ENCODE data around the gene VPS4A. TPM values are rescaled to one million over a fixed set of nuclear protein-coding genes. Genes with fewer than 3 reads are reported as not detected.

VPS4A gene
- total RNA-seq, 1 experiment from 2014 or later = 42.2 TPM

DNA sequence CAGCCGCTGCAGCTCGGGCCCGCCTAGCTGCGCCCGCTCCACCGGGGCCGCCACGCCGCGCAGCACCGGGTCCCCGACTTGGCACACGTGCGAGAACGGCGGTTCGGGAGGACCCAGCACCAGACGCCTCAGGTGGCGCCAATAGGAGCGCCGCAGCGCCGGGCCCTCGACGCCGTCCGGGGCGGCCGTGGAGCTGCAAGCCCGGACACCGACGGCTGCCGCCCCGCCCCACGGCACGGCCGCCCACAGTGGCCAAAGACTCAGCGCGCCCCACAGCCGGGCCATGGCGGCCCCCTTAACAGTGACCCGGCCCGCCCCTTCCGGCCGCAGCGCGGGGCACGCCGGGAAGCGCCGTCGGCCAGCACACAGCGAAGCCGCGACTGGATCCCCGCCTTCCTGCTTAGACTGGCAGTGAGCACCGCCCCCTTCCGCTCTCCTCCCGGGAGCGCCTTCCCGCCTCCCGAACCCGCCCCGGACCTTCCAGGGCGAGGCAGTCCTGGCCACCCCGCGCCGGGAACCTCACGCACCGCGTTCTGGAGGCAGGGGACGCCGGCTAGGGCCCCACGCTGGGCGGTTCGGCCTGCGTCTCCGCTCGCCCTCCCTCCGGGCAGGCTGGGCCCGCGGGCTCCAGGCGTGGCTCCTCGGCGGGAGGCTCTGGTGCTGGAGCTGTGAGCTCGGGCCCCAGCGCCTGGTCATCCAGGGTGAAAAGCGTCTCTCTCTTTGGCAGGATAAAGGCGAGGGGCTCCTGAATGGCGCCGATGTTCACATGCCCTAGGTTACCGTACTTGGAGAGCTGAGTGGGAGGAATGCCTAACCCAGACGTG, 19.3 kb downstream of the VPS4A start, which contains the start of gene PDF (continued):
- TF ChIP-seq ZFX (IDR thresholded peaks at IDR 0.05) = peak; percentile 65; the same call in 1 of the 2 replicates
- peak; percentile 69; the same call in 1 of the 2 replicates for TF ChIP-seq ELF1 (IDR thresholded peaks at IDR 0.05; ENCODE audit: borderline replicate concordance, low read depth)
- TF ChIP-seq FOSL1 (IDR thresholded peaks at IDR 0.05; ENCODE audit: low read depth) = no peak; the same call in 1 of the 2 replicates
- peak; percentile 49; the same call in 1 of the 2 replicates for TF ChIP-seq JUND (IDR thresholded peaks at IDR 0.05)
- TF ChIP-seq POLR2A (IDR thresholded peaks at IDR 0.05; ENCODE audit: borderline replicate concordance, extremely low read depth, insufficient read depth, insufficient read length) = peak; percentile 58

DNA sequence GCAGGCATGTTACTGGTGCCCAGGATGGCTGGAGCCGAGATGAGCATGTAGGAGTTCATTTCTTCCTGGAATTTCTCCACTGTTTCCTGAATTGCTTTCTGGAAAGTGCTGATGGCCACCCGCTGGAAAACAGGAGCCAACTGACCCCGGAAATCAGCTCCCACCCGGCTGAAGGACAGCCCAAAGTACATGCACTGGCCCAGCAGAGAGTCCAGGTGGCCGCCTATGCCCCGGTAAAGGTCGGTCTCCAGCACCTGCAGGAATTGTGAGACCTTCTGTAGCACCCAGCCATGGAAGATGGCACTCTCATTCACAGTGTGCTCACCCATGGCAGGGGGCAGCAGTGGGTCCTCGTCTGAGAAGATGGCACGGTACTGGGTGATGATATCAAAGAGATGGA, 23.5 kb downstream of the VPS4A start:
- no TSS peak for BruUV-seq (replicated peaks)
- ATAC-seq (no peak), DNase-seq (ENCODE audit: low read depth, low spot score) (no peak)
- ChIA-PET POLR2A (no interaction called here), RAD21 (ENCODE audit: low non-redundant PET in 1 of 2, low total read pairs in 2 of 2, uncharacterized antibody in 2 of 2, unreplicated experiment in 2 of 2) (no interaction called here), CTCF (no interaction called here)
- no peaks in the 10 kb centered on the region for H4K20me1 ChIP-seq (ENCODE audit: insufficient read depth)
- H3K9me2 ChIP-seq (ENCODE audit: insufficient read depth) = no peaks in the 10 kb centered on the region
- peaks cover 12 to 29% of the 10 kb centered on the region in 2 experiments for H3K4me1 ChIP-seq (ENCODE audit: control insufficient read depth in 1 of 2, insufficient read depth in 2 of 2, low read length in 2 of 2)
- TF ChIP-seq ZNF274 (IDR thresholded peaks at IDR 0.05; ENCODE audit: low read depth, low read length) = no peak
- no peak for TF ChIP-seq EGR1 (IDR thresholded peaks at IDR 0.05; ENCODE audit: low read depth)
- no peak for TF ChIP-seq TCF7L2 (IDR thresholded peaks at IDR 0.05; ENCODE audit: borderline replicate concordance, extremely low read depth, insufficient read depth, insufficient read length)
- no peak for TF ChIP-seq EZH2phosphoT487 (IDR thresholded peaks at IDR 0.05; ENCODE audit: borderline replicate concordance)
- no peak for TF ChIP-seq ELF1 (IDR thresholded peaks at IDR 0.05; ENCODE audit: borderline replicate concordance, low read depth)
- TF ChIP-seq JUND (IDR thresholded peaks at IDR 0.05) = no peak
- TF ChIP-seq, protein P1, sequence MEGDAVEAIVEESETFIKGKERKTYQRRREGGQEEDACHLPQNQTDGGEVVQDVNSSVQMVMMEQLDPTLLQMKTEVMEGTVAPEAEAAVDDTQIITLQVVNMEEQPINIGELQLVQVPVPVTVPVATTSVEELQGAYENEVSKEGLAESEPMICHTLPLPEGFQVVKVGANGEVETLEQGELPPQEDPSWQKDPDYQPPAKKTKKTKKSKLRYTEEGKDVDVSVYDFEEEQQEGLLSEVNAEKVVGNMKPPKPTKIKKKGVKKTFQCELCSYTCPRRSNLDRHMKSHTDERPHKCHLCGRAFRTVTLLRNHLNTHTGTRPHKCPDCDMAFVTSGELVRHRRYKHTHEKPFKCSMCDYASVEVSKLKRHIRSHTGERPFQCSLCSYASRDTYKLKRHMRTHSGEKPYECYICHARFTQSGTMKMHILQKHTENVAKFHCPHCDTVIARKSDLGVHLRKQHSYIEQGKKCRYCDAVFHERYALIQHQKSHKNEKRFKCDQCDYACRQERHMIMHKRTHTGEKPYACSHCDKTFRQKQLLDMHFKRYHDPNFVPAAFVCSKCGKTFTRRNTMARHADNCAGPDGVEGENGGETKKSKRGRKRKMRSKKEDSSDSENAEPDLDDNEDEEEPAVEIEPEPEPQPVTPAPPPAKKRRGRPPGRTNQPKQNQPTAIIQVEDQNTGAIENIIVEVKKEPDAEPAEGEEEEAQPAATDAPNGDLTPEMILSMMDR (IDR thresholded peaks at IDR 0.05 in 2 of 3, conservative IDR thresholded peaks at IDR 0.05 in 1 of 3; ENCODE audit: borderline replicate concordance in 1 of 3, insufficient read depth in 1 of 3, low read depth in 2 of 3, low read length in 2 of 3) = no peak
- TF ChIP-seq, protein P2, sequence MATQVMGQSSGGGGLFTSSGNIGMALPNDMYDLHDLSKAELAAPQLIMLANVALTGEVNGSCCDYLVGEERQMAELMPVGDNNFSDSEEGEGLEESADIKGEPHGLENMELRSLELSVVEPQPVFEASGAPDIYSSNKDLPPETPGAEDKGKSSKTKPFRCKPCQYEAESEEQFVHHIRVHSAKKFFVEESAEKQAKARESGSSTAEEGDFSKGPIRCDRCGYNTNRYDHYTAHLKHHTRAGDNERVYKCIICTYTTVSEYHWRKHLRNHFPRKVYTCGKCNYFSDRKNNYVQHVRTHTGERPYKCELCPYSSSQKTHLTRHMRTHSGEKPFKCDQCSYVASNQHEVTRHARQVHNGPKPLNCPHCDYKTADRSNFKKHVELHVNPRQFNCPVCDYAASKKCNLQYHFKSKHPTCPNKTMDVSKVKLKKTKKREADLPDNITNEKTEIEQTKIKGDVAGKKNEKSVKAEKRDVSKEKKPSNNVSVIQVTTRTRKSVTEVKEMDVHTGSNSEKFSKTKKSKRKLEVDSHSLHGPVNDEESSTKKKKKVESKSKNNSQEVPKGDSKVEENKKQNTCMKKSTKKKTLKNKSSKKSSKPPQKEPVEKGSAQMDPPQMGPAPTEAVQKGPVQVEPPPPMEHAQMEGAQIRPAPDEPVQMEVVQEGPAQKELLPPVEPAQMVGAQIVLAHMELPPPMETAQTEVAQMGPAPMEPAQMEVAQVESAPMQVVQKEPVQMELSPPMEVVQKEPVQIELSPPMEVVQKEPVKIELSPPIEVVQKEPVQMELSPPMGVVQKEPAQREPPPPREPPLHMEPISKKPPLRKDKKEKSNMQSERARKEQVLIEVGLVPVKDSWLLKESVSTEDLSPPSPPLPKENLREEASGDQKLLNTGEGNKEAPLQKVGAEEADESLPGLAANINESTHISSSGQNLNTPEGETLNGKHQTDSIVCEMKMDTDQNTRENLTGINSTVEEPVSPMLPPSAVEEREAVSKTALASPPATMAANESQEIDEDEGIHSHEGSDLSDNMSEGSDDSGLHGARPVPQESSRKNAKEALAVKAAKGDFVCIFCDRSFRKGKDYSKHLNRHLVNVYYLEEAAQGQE (IDR thresholded peaks at IDR 0.05; ENCODE audit: low read depth) = no peak
- TF ChIP-seq EZH2 (IDR thresholded peaks at IDR 0.05) = no peak
- no peak for TF ChIP-seq RAD21 (IDR thresholded peaks at IDR 0.05; ENCODE audit: low read depth)
- TF ChIP-seq POLR2A (IDR thresholded peaks at IDR 0.05; ENCODE audit: borderline replicate concordance, extremely low read depth, insufficient read depth, insufficient read length) = no peak
- TF ChIP-seq ZFX (IDR thresholded peaks at IDR 0.05) = no peak
- no peak for TF ChIP-seq SP1 (IDR thresholded peaks at IDR 0.05; ENCODE audit: low read depth)
- TF ChIP-seq CBX3 (IDR thresholded peaks at IDR 0.05; ENCODE audit: low read depth) = no peak
- TF ChIP-seq, protein P3, sequence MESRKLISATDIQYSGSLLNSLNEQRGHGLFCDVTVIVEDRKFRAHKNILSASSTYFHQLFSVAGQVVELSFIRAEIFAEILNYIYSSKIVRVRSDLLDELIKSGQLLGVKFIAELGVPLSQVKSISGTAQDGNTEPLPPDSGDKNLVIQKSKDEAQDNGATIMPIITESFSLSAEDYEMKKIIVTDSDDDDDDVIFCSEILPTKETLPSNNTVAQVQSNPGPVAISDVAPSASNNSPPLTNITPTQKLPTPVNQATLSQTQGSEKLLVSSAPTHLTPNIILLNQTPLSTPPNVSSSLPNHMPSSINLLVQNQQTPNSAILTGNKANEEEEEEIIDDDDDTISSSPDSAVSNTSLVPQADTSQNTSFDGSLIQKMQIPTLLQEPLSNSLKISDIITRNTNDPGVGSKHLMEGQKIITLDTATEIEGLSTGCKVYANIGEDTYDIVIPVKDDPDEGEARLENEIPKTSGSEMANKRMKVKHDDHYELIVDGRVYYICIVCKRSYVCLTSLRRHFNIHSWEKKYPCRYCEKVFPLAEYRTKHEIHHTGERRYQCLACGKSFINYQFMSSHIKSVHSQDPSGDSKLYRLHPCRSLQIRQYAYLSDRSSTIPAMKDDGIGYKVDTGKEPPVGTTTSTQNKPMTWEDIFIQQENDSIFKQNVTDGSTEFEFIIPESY (IDR thresholded peaks at IDR 0.05; ENCODE audit: extremely low read depth, insufficient replicate concordance, low read length) = no peak
- no peak overlapping the region for H3K4me3 ChIP-seq (replicated peaks in 1 of 2; ENCODE audit: low read depth in 1 of 2, low read length in 2 of 2)
- H3K27me3 ChIP-seq (ENCODE audit: insufficient read depth, low read length) = no peaks in the 10 kb centered on the region
- intact Hi-C loops (cut with micrococcal nuclease) = no loop called here
- peaks cover 59% of the 10 kb centered on the region for H3K79me2 ChIP-seq (ENCODE audit: insufficient read depth, low read length)
- no peak overlapping the region for H3K4me2 ChIP-seq (ENCODE audit: low read length)
- peaks cover 18 to 38% of the 10 kb centered on the region in 2 experiments; a peak in 2 of 4 replicates for H3K36me3 ChIP-seq (ENCODE audit: control insufficient read depth in 1 of 2, insufficient read depth in 2 of 2, low read length in 2 of 2)
- no peak overlapping the region for H3K27ac ChIP-seq (ENCODE audit: low read depth, low read length)
- H3K9me3 ChIP-seq (ENCODE audit: control insufficient read depth in 1 of 2, insufficient read depth in 1 of 2, low read depth in 1 of 2, low read length in 2 of 2) = no peaks in the 10 kb centered on the region
- no peak overlapping the region for H3K9ac ChIP-seq (ENCODE audit: low read length)
- no peak overlapping the region for H2AFZ ChIP-seq (ENCODE audit: low read depth, low read length, poor library complexity, severe bottlenecking)

All from HCT116 (cell line).